WI38 (cell line): ENCODE results near the gene RUNX2.

Experiments used
- H3K4me3 ChIP-seq: 2 replicates; pipeline ENCODE4 v1.5.1; 2011; ENCODE audit warnings: low read depth, mild to moderate bottlenecking, control low read depth, low read length
- CTCF ChIP-seq: IDR thresholded peaks from 2 replicates; pipeline ENCODE4 v1.5.1; 2012; ENCODE audit warnings: low read depth, mild to moderate bottlenecking, control low read depth, low read length

Gene RUNX2

GRCh38 chr6:45677381-45678284 lies 349.5 kb downstream of the RUNX2 start:
- no peak overlapping the region for H3K4me3 ChIP-seq

GRCh38 chr6:45678285-45678607 lies 350.1 kb downstream of the RUNX2 start:
- TF ChIP-seq CTCF, result no peak
- H3K4me3 ChIP-seq, result no peak overlapping the region

More at GRCh38 chr6:45677381-45678284, 349.5 kb downstream of the RUNX2 start:
- TF ChIP-seq CTCF, result no peak

- TF ChIP-seq CTCF, result no peak
- H3K4me3 ChIP-seq, result no peak overlapping the region
Measured at GRCh38 chr6:45679163-45679562, 351.0 kb downstream of the RUNX2 start.

- TF ChIP-seq CTCF, result no peak
- H3K4me3 ChIP-seq, result no peak overlapping the region
Measured at GRCh38 chr6:45679631-45680030, 351.5 kb downstream of the RUNX2 start.

- no peak overlapping the region for H3K4me3 ChIP-seq
- no peak for TF ChIP-seq CTCF
Measured at GRCh38 chr6:45681860-45682511, 353.9 kb downstream of the RUNX2 start.

- no peak for TF ChIP-seq CTCF
- no peak overlapping the region for H3K4me3 ChIP-seq
Measured at GRCh38 chr6:45684476-45684875, 356.3 kb downstream of the RUNX2 start.

GRCh38 chr6:45685076-45685475 lies 356.9 kb downstream of the RUNX2 start:
- TF ChIP-seq CTCF, result no peak
- H3K4me3 ChIP-seq, result no peak overlapping the region
